Measurements from ENCODE around the gene CAPN15.
"Not testable (repeated sequence)": the region's sequence is repeated elsewhere in the genome, so short reads cannot be mapped to it uniquely, and the experiment has no call there.

The CAPN15 gene

GRCh38 chr16:593807-594206 lies 66.3 kb downstream of the CAPN15 start:
- peaks cover 9% of the 10 kb centered on the region for H3K4me1 Mint-ChIP-seq (ENCODE audit: low read depth)
- H3K27ac Mint-ChIP-seq, result no peak overlapping the region

GRCh38 chr16:595094-595528 lies 67.6 kb downstream of the CAPN15 start:
- H3K27me3 Mint-ChIP-seq (ENCODE audit: low read depth), result no peaks in the 10 kb centered on the region
- peaks cover 9% of the 10 kb centered on the region for H3K4me1 Mint-ChIP-seq (ENCODE audit: low read depth)
- no peak overlapping the region for H3K27ac Mint-ChIP-seq
- H3K9me3 Mint-ChIP-seq, result no peaks in the 10 kb centered on the region
- H3K4me3 Mint-ChIP-seq, result no peak overlapping the region
- no peak for DNase-seq (ENCODE audit: low spot score)
- H3K36me3 Mint-ChIP-seq (ENCODE audit: low read depth), result peaks cover 4% of the 10 kb centered on the region

More at GRCh38 chr16:593807-594206, 66.3 kb downstream of the CAPN15 start:
- H3K4me3 Mint-ChIP-seq, result no peak overlapping the region
- no peaks in the 10 kb centered on the region for H3K9me3 Mint-ChIP-seq
- no peak for DNase-seq (ENCODE audit: low spot score)
- peaks cover 2% of the 10 kb centered on the region for H3K36me3 Mint-ChIP-seq (ENCODE audit: low read depth)
- H3K27me3 Mint-ChIP-seq (ENCODE audit: low read depth), result peaks cover 2% of the 10 kb centered on the region

- peaks cover 5% of the 10 kb centered on the region for H3K36me3 Mint-ChIP-seq (ENCODE audit: low read depth)
- no peak overlapping the region for H3K4me3 Mint-ChIP-seq
- H3K9me3 Mint-ChIP-seq, result no peaks in the 10 kb centered on the region
- no peak overlapping the region for H3K27ac Mint-ChIP-seq
- H3K4me1 Mint-ChIP-seq (ENCODE audit: low read depth), result peaks cover 3% of the 10 kb centered on the region
- no peak for DNase-seq (ENCODE audit: low spot score)
- H3K27me3 Mint-ChIP-seq (ENCODE audit: low read depth), result no peaks in the 10 kb centered on the region
These were observed 68.6 kb downstream of the CAPN15 start for GRCh38 chr16:595942-596735.

DNA sequence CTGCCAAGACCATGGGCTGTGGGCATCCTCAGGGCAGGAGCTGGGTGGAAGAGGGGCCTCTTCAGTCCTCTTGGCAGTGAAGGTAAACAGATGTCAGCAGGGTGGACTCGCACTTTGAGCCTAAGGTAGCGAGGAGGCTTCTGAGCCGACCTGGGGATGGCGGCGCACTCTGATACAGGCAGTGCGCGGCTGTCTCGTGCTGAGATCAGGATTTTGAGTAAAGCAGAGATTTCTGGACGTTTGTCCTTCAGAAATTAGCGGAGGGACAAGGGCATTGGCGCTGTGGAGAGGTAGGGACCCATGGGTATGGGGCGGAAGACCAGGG lies 69.2 kb downstream of the CAPN15 start:
- H3K27me3 Mint-ChIP-seq (ENCODE audit: low read depth), result no peaks in the 10 kb centered on the region
- DNase-seq (ENCODE audit: low spot score), result no peak
- H3K27ac Mint-ChIP-seq, result no peak overlapping the region
- H3K4me3 Mint-ChIP-seq, result no peak overlapping the region
- H3K4me1 Mint-ChIP-seq (ENCODE audit: low read depth), result peaks cover 1% of the 10 kb centered on the region
- peaks cover 5% of the 10 kb centered on the region for H3K36me3 Mint-ChIP-seq (ENCODE audit: low read depth)
- H3K9me3 Mint-ChIP-seq, result no peaks in the 10 kb centered on the region

DNA sequence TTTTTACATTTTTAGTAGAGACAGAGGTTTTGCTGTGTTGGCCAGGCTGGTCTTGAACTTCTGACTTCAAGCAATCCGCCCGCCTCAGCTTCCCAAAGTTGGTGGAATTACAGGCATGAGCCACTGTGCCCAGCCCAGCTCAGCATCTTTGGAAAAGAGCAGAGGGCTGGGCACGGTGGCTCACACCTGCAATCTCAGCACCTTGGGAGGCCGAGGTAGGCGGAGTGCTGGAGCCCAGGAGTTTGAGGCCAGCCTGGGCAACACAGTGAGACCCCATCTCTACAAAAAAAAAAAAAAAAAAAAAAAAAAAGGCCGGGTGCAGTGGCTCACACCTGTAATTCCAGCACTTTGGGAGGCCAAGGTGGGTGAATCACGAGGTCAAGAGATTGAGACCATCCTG lies 70.1 kb downstream of the CAPN15 start:
- H3K4me1 Mint-ChIP-seq (ENCODE audit: low read depth); H3K27ac Mint-ChIP-seq; DNase-seq (ENCODE audit: low spot score); H3K27me3 Mint-ChIP-seq (ENCODE audit: low read depth); H3K9me3 Mint-ChIP-seq; H3K36me3 Mint-ChIP-seq (ENCODE audit: low read depth); H3K4me3 Mint-ChIP-seq: not testable (repeated sequence)

DNA sequence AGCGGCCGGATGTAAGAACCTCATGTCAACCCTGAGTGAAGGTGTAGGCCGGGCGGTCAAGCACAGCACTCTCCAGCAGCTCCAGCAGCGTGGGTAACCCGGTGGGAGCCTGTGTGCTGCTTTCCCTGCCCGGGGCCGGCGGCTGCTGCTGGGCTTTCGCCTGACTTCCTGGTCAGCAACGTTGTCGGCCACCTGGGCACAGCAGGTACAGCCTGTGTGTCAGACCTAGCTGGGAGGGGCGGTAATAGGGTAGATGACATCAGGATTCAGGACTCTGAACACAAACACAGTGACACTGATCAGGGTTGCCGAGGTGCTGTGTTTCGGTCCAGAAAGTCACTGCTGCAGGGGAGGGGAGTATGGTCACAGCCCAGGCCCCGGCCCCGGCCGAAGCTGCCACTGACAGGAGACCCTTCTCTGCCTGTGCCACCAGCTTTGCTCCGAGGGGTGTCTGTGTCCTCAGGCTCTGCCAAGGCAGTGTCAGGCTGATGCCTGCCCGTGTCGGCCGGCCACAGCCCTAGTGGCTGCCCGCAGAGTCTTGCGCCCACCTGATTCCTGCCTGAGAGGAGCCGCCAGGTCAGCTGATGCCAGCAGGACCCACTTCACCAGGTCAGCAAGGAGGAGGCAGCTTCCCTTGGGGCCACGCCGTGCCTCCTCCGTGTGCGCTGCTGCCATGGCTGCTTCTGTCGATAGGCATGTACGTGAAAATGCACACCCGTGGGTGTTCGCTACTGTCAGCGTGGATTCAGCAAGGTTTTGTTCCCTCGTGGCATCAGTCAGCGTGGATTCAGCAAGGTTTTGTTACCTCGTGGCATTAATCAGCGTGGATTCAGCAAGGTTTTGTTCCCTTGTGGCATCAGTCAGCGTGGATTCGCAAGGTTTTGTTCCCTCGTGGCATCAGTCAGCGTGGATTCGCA lies 71.6 kb downstream of the CAPN15 start:
- peaks cover 7% of the 10 kb centered on the region for H3K36me3 Mint-ChIP-seq (ENCODE audit: low read depth)
- no peak for DNase-seq (ENCODE audit: low spot score)
- H3K27me3 Mint-ChIP-seq (ENCODE audit: low read depth), result no peaks in the 10 kb centered on the region
- no peak overlapping the region for H3K4me3 Mint-ChIP-seq
- H3K4me1 Mint-ChIP-seq (ENCODE audit: low read depth), result peaks cover 4% of the 10 kb centered on the region
- H3K27ac Mint-ChIP-seq, result no peak overlapping the region
- no peaks in the 10 kb centered on the region for H3K9me3 Mint-ChIP-seq

DNA sequence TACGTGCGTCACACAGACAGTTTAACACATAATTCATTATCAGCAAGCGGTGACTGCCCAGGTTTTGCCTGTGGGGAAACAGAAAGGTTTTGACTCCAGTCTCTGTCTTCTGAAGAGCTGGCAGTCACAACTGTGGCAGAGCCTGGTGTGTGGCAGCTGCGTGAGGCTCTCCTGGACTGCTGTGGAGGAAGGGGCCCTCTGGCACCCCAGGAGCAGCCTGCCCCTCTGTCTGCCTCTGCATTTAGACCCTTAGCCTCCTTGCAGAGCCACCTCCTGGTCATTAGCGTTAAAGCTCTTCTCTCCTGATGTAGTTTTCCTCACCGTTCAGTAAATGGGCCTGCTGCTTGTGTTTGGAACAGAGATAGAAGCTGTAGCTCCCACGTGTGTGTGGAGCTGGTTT lies 73.3 kb downstream of the CAPN15 start:
- no peak for DNase-seq (ENCODE audit: low spot score)
- H3K4me1 Mint-ChIP-seq (ENCODE audit: low read depth), result peaks cover 2% of the 10 kb centered on the region
- no peak overlapping the region for H3K27ac Mint-ChIP-seq
- no peaks in the 10 kb centered on the region for H3K9me3 Mint-ChIP-seq
- peaks cover 8% of the 10 kb centered on the region for H3K36me3 Mint-ChIP-seq (ENCODE audit: low read depth)
- no peak overlapping the region for H3K4me3 Mint-ChIP-seq
- no peaks in the 10 kb centered on the region for H3K27me3 Mint-ChIP-seq (ENCODE audit: low read depth)

GRCh38 chr16:603933-604332 lies 76.4 kb downstream of the CAPN15 start:
- DNase-seq (ENCODE audit: low spot score), result no peak
- H3K36me3 Mint-ChIP-seq (ENCODE audit: low read depth), result peaks cover 6% of the 10 kb centered on the region
- H3K9me3 Mint-ChIP-seq, result no peaks in the 10 kb centered on the region
- H3K27ac Mint-ChIP-seq, result no peak overlapping the region
- H3K27me3 Mint-ChIP-seq (ENCODE audit: low read depth), result no peaks in the 10 kb centered on the region
- no peak overlapping the region for H3K4me3 Mint-ChIP-seq
- peaks cover 2% of the 10 kb centered on the region for H3K4me1 Mint-ChIP-seq (ENCODE audit: low read depth)

All from T-helper 2 cell treated with Interferon-gamma antibody and Interleukin-4, amounts not matched to agents 5 μg/mL and 100 μg/mL, for 36 hours (primary cell).